Medulla oblongata (tissue), 1 donor: ENCODE data around the gene AFAP1.

Experiments
- DNase-seq: peaks from one replicate; pipeline ENCODE4 v3.0.0-alpha.2; 2015; ENCODE audit errors: extremely low spot score

Gene AFAP1

DNA sequence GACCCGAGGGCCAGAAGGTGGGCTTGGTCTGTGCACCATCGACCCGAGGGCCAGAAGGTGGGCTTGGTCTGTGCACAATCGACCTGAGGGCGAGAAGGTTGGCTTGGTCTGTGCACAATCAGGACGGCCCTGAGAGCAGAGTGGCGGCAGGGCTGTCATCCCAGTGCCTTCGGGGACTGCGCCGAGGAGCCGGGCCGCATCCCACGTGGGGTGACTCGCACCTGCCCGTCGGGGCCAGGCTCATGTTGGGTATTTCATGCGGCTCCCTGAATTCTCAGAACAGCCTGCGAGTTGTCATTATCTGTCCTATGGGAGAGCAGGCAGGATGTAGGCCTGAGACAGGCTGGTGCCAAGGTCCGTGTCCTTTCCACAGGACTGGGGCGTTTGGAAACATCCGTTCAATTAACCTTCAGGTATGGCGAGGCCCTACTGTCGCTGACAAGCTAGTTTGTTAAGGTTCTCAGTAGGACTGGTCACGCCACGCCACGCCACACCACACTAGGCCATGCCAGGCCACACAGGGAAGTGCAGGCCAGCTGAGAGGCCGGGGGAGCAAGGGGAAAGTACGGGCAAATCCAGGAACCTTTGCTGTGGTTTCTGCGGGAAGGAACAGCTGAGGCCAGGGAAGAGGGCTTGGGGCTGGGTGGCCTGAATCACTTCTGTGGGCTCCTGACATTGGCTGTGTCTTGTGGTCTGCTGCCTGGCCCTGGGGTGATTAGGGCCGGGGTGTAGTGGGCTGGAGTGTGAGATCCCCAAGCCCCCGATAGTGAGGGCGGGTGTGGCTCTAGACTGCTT is 182.9 kb downstream of the AFAP1 start:
- no peak for DNase-seq

GRCh38 chr4:7756071-7756470 is 183.6 kb downstream of the AFAP1 start:
- DNase-seq: no peak

DNA sequence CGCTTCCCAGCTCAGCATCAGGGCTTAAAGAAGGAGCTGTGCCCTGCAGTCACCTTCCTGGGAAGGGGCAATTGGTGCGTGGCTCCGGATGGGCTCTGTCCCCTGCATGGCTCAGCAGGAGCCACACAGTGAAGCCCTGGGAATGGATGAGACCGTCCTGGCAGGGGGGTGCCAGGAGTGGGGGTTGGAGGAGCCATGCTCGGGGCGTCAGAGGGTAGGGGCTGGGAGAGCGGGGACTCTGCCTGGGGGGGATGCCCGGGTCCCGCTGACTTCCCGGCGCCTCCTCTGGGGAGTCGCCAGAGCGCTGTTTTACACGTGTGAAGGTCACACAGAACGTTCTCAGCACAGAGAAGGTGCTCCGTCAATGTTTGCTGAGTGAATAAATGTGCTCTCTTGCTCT is 184.1 kb downstream of the AFAP1 start:
- DNase-seq: no peak

DNA sequence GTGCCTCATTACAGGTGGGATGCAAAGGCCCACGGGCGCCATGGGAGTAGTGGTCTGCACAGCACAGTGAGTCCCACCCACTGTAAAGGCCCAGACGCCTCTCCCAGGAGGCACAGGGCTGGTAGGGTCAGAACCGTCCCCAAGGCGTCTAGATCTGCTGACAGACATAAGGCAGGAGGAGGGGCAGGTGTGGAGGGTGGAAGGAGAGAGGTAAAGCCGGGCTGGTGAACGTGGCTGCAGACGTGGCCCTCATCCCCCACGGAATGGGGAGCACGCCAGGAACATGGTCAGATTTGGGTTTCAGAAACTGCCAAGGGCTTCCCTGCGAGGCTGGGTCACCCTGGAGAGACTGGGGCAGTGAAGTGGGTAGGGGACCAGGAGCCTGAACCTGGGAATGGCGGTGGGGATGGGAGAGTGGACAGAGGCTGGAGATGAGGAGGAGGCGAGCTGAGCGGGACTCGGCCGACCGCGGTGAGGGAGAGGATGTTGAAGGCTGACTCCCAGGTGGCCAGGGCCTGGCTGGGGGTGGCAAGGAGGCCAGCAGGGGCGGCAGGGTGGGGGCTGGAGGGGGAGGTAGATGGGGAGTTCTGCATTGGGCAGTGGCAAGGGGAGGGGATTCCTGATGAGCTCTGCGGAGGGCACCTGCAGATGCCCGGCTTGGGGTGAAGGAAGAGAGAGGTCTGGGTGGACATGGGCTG is 184.9 kb downstream of the AFAP1 start:
- DNase-seq: no peak

DNA sequence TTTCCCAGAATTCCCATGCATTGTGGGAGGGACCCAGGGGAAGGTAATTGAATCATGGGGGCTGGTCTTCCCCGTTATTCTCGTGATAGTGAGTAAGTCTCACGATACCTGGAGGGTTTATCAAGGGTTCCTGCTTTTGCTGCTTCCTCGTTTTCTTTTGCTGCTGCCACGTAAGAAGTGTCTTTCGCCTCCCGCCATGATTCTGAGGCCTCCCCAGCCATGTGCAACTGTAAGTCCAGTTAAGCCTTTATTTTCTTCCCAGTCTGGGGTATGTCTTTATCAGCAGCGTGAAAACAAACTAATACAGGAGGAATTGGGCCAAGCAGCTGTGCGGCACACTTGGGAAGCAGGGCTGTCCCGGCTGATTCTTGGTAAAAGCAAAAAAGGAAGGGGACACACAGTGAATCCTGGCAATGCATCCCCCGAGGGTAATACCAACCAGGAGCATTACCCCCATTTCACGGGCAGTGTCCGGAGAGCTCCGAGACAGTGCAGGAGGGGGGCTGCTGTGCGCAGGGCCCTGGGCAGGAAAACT is 185.7 kb downstream of the AFAP1 start:
- no peak for DNase-seq

- no peak for DNase-seq
These were observed 186.4 kb downstream of the AFAP1 start for GRCh38 chr4:7753271-7753670.

DNA sequence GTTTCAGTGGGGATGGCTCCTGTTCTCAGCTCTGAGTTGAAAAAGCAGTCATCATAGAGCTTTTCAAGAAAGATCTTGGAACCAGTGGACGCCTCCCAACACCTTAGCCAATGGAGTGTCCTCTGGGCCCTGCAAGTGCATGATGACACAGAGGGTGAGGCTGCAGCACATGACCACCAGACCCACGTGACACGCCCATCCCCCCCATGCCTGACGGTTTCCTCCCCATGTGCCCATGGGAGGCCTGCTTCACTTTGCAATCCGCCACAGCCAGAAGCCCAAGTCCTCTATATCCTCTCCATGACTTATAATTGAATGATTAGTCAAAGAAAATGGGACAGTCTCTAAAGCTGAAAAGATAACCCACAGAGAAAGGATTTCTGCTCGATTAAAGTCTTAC is 187.0 kb downstream of the AFAP1 start:
- DNase-seq: no peak

GRCh38 chr4:7750972-7751371 is 188.7 kb downstream of the AFAP1 start:
- DNase-seq: no peak

DNA sequence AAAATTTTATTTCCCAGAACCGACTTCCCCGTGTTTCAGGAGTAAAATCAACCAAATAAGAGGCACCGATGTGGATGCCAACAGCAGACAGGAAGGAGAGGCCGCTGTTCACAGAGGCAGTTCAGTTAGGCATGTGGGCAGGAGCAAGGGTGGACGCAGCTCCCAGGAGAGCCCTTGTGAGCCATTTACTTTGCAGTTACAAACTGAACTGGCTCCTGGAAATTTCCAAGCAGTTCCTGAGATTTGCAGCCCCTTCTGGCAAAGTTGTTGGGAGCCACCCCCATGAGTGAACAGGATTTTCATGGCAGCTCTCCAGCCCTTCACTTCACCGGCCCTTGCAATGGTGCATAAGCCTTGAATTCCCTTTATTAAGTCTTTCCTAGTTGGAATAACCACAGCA is 189.1 kb downstream of the AFAP1 start:
- no peak for DNase-seq

DNA sequence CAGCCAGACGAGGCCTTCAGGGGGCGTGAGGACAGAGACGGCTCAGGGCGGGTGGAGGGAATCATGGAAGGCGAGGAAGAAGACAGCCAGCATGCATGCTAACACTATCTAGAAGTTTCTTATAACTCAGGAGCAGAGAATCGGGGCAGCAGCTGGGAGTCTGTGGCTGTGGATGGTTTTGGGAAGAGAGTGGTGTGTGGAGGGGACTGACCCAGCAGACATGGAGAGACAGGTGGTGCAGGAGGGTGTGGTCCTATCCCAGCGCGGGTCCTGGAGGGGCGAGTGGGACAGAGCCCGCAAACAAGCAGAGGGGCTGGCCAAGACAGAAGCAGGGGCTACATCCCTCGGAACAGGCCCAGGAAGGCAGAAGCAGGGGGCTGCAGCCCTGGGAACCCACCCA is 192.1 kb downstream of the AFAP1 start:
- no peak for DNase-seq

DNA sequence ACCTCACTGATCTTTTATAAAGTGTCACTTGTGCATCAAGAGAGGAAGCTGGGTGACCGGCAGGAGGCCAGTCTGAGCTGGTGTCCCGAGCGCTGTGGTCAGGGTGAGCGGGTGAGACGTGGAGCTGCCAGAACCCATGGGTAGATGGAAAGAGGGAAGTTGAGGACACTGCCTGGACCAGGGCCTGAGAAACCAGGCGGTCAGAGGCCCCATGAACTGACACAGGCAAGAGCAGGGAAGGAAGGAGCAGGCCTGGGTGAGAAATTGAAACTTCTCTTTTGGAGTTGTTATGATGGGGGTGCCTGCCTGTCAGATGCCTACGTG is 192.6 kb downstream of the AFAP1 start:
- peak; percentile 76 for DNase-seq

DNA sequence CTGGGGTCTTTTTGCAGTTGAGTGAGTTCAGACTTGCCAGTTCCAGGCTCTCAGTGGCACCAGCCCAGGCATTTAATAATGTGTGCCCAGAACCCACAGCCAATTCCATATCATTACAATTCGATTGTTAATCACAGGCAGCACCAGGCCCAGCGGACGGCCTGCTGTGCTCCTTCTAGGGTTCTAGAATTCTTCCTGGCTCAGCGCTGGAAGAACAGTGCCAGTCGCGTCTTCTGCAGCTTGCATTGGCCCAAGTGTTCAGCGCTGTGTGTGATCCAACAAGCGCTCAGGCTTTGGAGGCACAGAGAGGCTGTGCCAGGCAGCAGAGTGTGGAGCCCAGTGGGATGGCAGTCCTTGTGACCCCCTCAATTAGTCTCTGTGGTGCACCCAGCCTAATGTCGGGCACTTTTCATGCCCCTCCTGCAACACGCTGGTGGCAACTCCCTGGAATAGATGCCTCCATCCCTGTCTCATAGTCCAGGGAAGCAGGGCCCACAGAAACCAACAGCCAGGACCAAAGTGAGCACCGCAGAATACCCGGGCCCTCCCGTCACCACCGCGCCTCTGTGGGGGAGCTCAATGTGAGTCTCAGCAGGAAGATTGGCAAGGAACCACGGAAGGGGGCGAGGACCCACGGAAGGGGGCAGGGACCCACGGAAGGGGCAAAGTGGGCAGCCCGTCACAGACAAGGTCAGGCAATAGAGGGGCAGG is 193.2 kb downstream of the AFAP1 start:
- no peak for DNase-seq

DNA sequence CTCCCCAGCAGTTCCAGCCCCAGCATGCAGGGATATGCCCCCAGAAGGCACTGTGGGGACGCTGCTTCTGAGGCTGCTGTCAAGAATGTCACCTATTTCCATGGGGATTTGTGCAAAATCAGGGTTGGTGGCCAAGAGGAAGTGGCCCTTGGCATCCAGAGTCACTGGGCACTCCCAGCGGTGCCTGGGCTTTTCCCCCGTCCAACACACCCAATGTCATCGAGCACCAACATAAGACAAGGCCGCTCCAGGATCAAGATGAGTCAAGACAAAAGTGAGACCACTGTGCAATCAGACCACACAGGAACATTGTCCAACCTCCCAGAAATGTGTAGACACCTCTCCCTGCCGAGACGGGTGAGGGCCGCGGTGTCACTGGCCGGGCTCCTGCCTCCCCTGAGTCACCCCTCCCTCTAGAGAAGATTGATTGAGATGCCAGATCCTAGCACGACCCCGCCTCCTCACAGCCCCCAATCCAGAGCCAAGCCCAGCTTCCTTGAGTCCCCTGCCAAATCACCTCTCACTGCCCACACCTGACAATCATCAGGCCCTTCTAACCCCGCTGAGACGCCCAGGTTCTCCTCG is 194.3 kb downstream of the AFAP1 start:
- no peak for DNase-seq

GRCh38 chr4:7744142-7744804 is 195.4 kb downstream of the AFAP1 start:
- DNase-seq: peak; percentile 79

DNA sequence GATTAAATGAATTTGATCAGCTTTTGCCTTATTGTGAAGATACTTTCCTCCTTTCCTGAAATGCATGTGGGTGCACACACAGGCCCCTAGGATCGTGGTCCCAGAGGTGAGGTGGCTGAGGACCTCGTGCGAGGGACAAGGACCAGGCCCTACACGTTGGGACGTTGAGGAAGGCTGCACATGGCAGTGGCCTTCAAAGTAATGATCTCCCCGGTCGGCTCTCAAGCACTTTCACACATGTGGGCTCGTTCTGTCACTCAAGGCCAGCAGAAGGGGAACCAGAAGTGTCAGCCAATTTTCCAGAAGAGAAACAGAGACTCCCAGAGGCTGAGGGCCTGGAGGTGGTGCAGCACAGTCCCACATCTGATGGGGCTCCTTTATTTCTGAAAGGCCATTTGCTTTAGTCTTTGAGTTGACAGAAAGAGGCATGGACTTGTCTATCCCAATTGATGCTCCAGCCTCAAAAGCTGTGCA is 196.8 kb downstream of the AFAP1 start:
- peak; percentile 38 for DNase-seq

DNA sequence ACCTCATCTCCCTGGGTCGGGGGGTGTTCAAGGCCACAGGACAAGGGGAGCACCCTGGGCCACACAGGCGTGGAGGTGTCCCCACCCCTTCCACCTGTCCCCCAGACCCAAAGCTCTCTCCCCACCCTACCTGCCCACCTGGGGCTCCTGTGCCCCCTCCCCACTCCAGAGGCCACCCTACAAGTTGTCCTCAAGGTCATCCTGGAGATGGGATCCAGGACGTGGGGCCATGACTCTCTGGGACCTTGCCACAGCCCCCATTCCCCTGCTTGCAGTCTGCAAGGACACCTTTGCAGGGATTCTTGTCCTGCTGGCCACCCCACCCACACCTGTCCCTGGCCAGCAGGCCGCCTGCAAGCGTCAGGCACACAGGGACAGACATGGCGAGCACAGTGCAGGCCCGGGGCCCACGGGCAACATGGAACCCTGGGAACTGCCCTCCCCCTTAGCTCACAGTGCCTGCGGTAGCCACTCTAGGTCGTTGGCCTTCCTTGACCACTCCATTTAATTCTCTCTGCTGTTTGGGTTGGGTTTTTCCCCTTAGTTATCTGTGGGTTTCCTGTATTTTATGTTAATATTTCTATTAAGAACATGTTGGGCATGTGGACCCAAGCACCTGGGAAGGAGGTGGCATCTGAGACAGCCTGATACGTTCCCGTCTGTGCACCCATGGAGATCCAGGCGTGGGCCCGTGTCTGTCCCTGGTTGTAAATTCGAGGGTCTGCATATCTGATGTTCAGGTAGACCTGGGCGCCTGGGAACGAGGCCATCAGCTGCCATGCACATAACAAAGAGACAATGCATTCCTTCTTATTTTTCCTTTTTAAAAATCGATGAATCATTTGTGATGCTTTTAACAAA is 197.5 kb downstream of the AFAP1 start:
- DNase-seq: no peak

GRCh38 chr4:7740866-7741525 is 198.7 kb downstream of the AFAP1 start:
- DNase-seq: no peak

- DNase-seq: no peak
These were observed 199.5 kb downstream of the AFAP1 start for GRCh38 chr4:7739918-7740865.
